K562 (cell line): ENCODE data around the gene B3GNT4. TPM values are rescaled to one million over a fixed set of nuclear protein-coding genes. Genes with fewer than 3 reads are reported as not detected.

Experiments
- CBX1 ChIP-seq: sonication (generic); IDR thresholded peaks from 2 replicates; pipeline ENCODE4 v1.6.1; 2016; ENCODE audit warnings: antibody characterized with exemption, low read depth, mild to moderate bottlenecking
- DDX20 ChIP-seq: fragments of 450-650 bp; IDR thresholded peaks from 2 replicates; pipeline ENCODE4 v1.6.1; 2016; ENCODE audit warnings: missing genetic modification characterization, low read depth, mild to moderate bottlenecking, missing compliant biosample characterization, moderate library complexity
- E2F5 ChIP-seq: sonication (generic); formaldehyde crosslinking; IDR thresholded peaks from 2 replicates; pipeline ENCODE4 v1.8.0; 2022; ENCODE audit warnings: mild to moderate bottlenecking, missing genetic modification reagents
- FIP1L1 ChIP-seq: fragments of 200-400 bp; formaldehyde crosslinking; IDR thresholded peaks from 2 replicates; pipeline ENCODE4 v1.6.1; 2018; ENCODE audit warnings: mild to moderate bottlenecking, low read depth, low read length; ENCODE audit not compliant: poor library complexity, severe bottlenecking
- KLF1 ChIP-seq: fragments of 450-650 bp; IDR thresholded peaks from 2 replicates; pipeline ENCODE4 v1.6.1; 2016; ENCODE audit warnings: missing genetic modification characterization, missing compliant biosample characterization
- MAFF ChIP-seq: IDR thresholded peaks from 2 replicates; pipeline ENCODE4 v1.6.1; 2012; ENCODE audit warnings: low read length, improper control_type of control experiment
- NR2F6 ChIP-seq: fragments of 450-650 bp; formaldehyde crosslinking; IDR thresholded peaks from 2 replicates; pipeline ENCODE4 v1.4.0; 2020; ENCODE audit warnings: mild to moderate bottlenecking
- PHF21A ChIP-seq: fragments of 450-650 bp; IDR thresholded peaks from 2 replicates; pipeline ENCODE4 v1.6.1; 2017; ENCODE audit warnings: low read depth, borderline replicate concordance
- POLR2A ChIP-seq: fragments of 450-650 bp; conservative IDR thresholded peaks from 2 replicates; pipeline ENCODE4 v1.6.1; 2016
- RAD21 ChIP-seq, 2 experiments: fragments of 250-450 bp in 1 of 2; fragments of 450-650 bp in 1 of 2; sonication (Bioruptor Pico) in 1 of 2; formaldehyde crosslinking in 1 of 2; IDR thresholded peaks in 1 of 2; conservative IDR thresholded peaks in 1 of 2; 2 replicates each; pipeline versions ENCODE4 v1.4.0 to v1.8.0; 2020 to 2022; ENCODE audit warnings: mild to moderate bottlenecking in 2 of 2, moderate library complexity in 1 of 2
- RNF219 ChIP-seq: fragments of 250-450 bp; sonication (Bioruptor Pico); IDR thresholded peaks from 2 replicates; pipeline ENCODE4 v1.5.0; 2022; ENCODE audit warnings: mild to moderate bottlenecking
- SIN3A ChIP-seq, 2 experiments: fragments of 150-350 bp in 1 of 2; IDR thresholded peaks; 2 replicates each; pipeline ENCODE4 v1.6.1; 2011 to 2016; ENCODE audit warnings: borderline replicate concordance in 2 of 2, low read depth in 2 of 2, low read length in 2 of 2, mild to moderate bottlenecking in 2 of 2, moderate library complexity in 2 of 2; ENCODE audit not compliant: control insufficient read depth in 1 of 2
- SLC30A9 ChIP-seq: fragments of 250-450 bp; sonication (Bioruptor Pico); IDR thresholded peaks from 2 replicates; pipeline ENCODE4 v1.8.0; 2022; ENCODE audit warnings: mild to moderate bottlenecking, moderate library complexity
- TBP ChIP-seq: optimal IDR thresholded peaks from 2 replicates; pipeline ENCODE3; 2011; ENCODE audit warnings: low read depth, low read length, improper control_type of control experiment
- U2AF2 ChIP-seq: fragments of 200-400 bp; formaldehyde crosslinking; optimal IDR thresholded peaks from 2 replicates; pipeline ENCODE3; 2017; ENCODE audit warnings: low read depth, mild to moderate bottlenecking, low read length
- ZNF263 ChIP-seq: sonication (generic); formaldehyde crosslinking; IDR thresholded peaks from 2 replicates; pipeline ENCODE4 v1.8.0; 2022; ENCODE audit warnings: mild to moderate bottlenecking, missing genetic modification reagents, borderline replicate concordance
- ZNF445 ChIP-seq: fragments of 250-450 bp; sonication (Bioruptor Pico); IDR thresholded peaks from 2 replicates; pipeline ENCODE4 v1.4.0; 2020; ENCODE audit warnings: low read depth, mild to moderate bottlenecking, moderate library complexity
- polyA plus RNA-seq, 8 experiments: library from polyadenylated mRNA; depleted of rRNA in 4 of 8; stranded (reverse) in 5 of 8; unstranded in 3 of 8; fragments of >200 nt; fragmentation: Nextera tagmentation in 2 of 8; fragmentation: Illumina TruSeq in 1 of 8; extraction: Ambion mirVana in 2 of 8; extraction: Trizol in 1 of 8; gene quantifications; 2 replicates each; pipeline versions ENCODE4 v1.2.1 to v1.2.3, GENCODE V29; 2011 to 2014; ENCODE audit warnings: inconsistent platforms in 1 of 8, missing spikeins in 1 of 8
- total RNA-seq, 7 experiments: library from RNA; depleted of rRNA in 6 of 7; stranded (reverse); fragments of >200 nt in 6 of 7; fragmentation: Illumina TruSeq in 2 of 7; extraction: Trizol in 2 of 7; gene quantifications; 2 replicates each; pipeline versions ENCODE4 v1.2.1 to v1.2.3, GENCODE V29; 2011 to 2021; ENCODE audit warnings: low replicate concordance in 1 of 7
- TF ChIP-seq, protein P1 (sequence below): sonication (generic); formaldehyde crosslinking; IDR thresholded peaks from 2 replicates; pipeline ENCODE4 v1.8.1; 2022; ENCODE audit warnings: missing genetic modification reagents
- TF ChIP-seq, protein P2 (sequence below): sonication (generic); formaldehyde crosslinking; IDR thresholded peaks from 2 replicates; pipeline ENCODE4 v1.8.0; 2023; ENCODE audit warnings: mild to moderate bottlenecking, missing genetic modification reagents

Gene B3GNT4
- total and polyA plus RNA-seq, 9 of the 15 experiments (the other 6 are each of a cell fraction or from before 2014, with no cell fraction given), result 0.17 to 3.2 (median 1.3) TPM

GRCh38 chr12:122226366-122227125, 23.0 kb downstream of the B3GNT4 start (continued):
- TF ChIP-seq RAD21 (CRISPR knock-in tag; conservative IDR thresholded peaks at IDR 0.05 in 1 of 2, IDR thresholded peaks at IDR 0.05 in 1 of 2) (no peak), CBX1 (0 out of 2 replicates have a peak, but pooled peaks have one; percentile 43), FIP1L1 (no peak), SLC30A9 (CRISPR knock-in tag) (no peak), NR2F6 (CRISPR knock-in tag) (no peak), DDX20 (tag) (no peak), KLF1 (tag) (no peak), U2AF2 (no peak), ZNF263 (CRISPR knock-in tag) (peak; percentile 97), E2F5 (CRISPR knock-in tag) (peak; percentile 97), PHF21A (no peak), SIN3A (IDR thresholded peaks at IDR 0.05; ENCODE audit: borderline replicate concordance in 2 of 2, control insufficient read depth in 1 of 2, low read depth in 2 of 2, low read length in 2 of 2) (peak; percentile 11 to 99; a peak in 2 of 4 replicates), MAFF (no peak), TBP (no peak), POLR2A (no peak), RNF219 (CRISPR knock-in tag) (no peak), ZNF445 (CRISPR knock-in tag) (no peak)
- TF ChIP-seq, protein P1, sequence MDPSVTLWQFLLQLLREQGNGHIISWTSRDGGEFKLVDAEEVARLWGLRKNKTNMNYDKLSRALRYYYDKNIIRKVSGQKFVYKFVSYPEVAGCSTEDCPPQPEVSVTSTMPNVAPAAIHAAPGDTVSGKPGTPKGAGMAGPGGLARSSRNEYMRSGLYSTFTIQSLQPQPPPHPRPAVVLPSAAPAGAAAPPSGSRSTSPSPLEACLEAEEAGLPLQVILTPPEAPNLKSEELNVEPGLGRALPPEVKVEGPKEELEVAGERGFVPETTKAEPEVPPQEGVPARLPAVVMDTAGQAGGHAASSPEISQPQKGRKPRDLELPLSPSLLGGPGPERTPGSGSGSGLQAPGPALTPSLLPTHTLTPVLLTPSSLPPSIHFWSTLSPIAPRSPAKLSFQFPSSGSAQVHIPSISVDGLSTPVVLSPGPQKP, result no peak
- TF ChIP-seq, protein P2, sequence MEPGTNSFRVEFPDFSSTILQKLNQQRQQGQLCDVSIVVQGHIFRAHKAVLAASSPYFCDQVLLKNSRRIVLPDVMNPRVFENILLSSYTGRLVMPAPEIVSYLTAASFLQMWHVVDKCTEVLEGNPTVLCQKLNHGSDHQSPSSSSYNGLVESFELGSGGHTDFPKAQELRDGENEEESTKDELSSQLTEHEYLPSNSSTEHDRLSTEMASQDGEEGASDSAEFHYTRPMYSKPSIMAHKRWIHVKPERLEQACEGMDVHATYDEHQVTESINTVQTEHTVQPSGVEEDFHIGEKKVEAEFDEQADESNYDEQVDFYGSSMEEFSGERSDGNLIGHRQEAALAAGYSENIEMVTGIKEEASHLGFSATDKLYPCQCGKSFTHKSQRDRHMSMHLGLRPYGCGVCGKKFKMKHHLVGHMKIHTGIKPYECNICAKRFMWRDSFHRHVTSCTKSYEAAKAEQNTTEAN (CRISPR knock-in tag), result peak; percentile 75; the same call in 1 of the 2 replicates
